ENCODE results near the gene TRIM29. TPM values are rescaled to one million over a fixed set of nuclear protein-coding genes. Genes with fewer than 3 reads are reported as not detected.

Gene TRIM29
- total and polyA plus RNA-seq, 2 experiments from 2014 or later, result 0.28 TPM; not detected in 1

- TF ChIP-seq ZNF462 (CRISPR knock-in tag; IDR thresholded peaks at IDR 0.05) (no peak), NANOG (IDR thresholded peaks at IDR 0.05; ENCODE audit: borderline replicate concordance) (no peak), ETS1 (IDR thresholded peaks at IDR 0.05) (no peak), JUNB (IDR thresholded peaks at IDR 0.05; ENCODE audit: unreplicated experiment) (no peak), STAT1 (IDR thresholded peaks at IDR 0.05; ENCODE audit: unreplicated experiment) (no peak)
Measured at GRCh38 chr11:120142441-120143100, 4.7 kb upstream of the TRIM29 start (continued).

GRCh38 chr11:120141768-120142423 is 4.0 kb upstream of the TRIM29 start:
- H3K27ac ChIP-seq (ENCODE audit: low read depth), result no peak overlapping the region
- no peaks in the 10 kb centered on the region for H3K79me2 ChIP-seq (replicated peaks; ENCODE audit: insufficient read depth)
- H3K27ac Mint-ChIP-seq, result no peak overlapping the region
- no peak overlapping the region for H3K4me2 ChIP-seq
- no peak overlapping the region for H3K4me3 ChIP-seq
- no peaks in the 10 kb centered on the region for H3K36me3 ChIP-seq (ENCODE audit: insufficient read depth)
- H3K4me1 ChIP-seq (ENCODE audit: insufficient read depth), result no peaks in the 10 kb centered on the region; the same call in 1 of the 2 replicates
- no peak for TF ChIP-seq STAT1 (IDR thresholded peaks at IDR 0.05; ENCODE audit: unreplicated experiment)
- TF ChIP-seq CTCF (conservative IDR thresholded peaks at IDR 0.05; ENCODE audit: low read depth in 2 of 2), result 0 out of 4 replicates have a peak, but pooled peaks of 1 of the 2 experiments have one; percentile 12
- no peak overlapping the region for H2AFZ ChIP-seq
- no peaks in the 10 kb centered on the region for H3K9me2 ChIP-seq (ENCODE audit: insufficient read depth)
- H3F3A ChIP-seq (replicated peaks; ENCODE audit: low read depth), result no peaks in the 10 kb centered on the region
- peaks cover 1% of the 10 kb centered on the region for H3K27me3 Mint-ChIP-seq (ENCODE audit: insufficient read depth, low read depth, poor library complexity)
- peaks cover 5% of the 10 kb centered on the region; the same call in 1 of the 3 replicates for H3K4me1 Mint-ChIP-seq
- no peaks in the 10 kb centered on the region for H4K20me1 ChIP-seq (replicated peaks; ENCODE audit: insufficient read depth)
- DNase-seq (ENCODE audit: low spot score) (no peak), ATAC-seq (no peak)
- H3K9me3 Mint-ChIP-seq, result no peaks in the 10 kb centered on the region
- no peaks in the 10 kb centered on the region for H3K27me3 ChIP-seq (ENCODE audit: insufficient read depth)
- H3K4me3 Mint-ChIP-seq, result no peak overlapping the region
- H3K36me3 Mint-ChIP-seq (ENCODE audit: low read depth), result no peaks in the 10 kb centered on the region
